ENCODE data around the gene HNF1B.
"Not testable (repeated sequence)": the region's sequence is repeated elsewhere in the genome, so short reads cannot be mapped to it uniquely, and the experiment has no call there.

Gene HNF1B

GRCh38 chr17:37693328-37693727 is 51.5 kb downstream of the HNF1B start:
- no peak for DNase-seq (ENCODE audit: low spot score)
- no peak for TF ChIP-seq CTCF (IDR thresholded peaks at IDR 0.05)
- Histone ChIP-seq H3K27ac (no peak overlapping the region), H3K4me3 (no peak overlapping the region)

GRCh38 chr17:37691807-37692206 is 53.1 kb downstream of the HNF1B start:
- no peak for TF ChIP-seq CTCF (IDR thresholded peaks at IDR 0.05)
- H3K4me3 ChIP-seq: no peak overlapping the region
- no peak overlapping the region for H3K27ac ChIP-seq
- no peak for DNase-seq (ENCODE audit: low spot score)

GRCh38 chr17:37689317-37689716 is 55.5 kb downstream of the HNF1B start:
- Histone ChIP-seq H3K4me3 (no peak overlapping the region), H3K27ac (no peak overlapping the region)
- no peak for TF ChIP-seq CTCF (IDR thresholded peaks at IDR 0.05)
- no peak for DNase-seq (ENCODE audit: low spot score)

- H3K27ac ChIP-seq: no peak overlapping the region
- no peak overlapping the region for H3K4me3 ChIP-seq
- DNase-seq (ENCODE audit: low spot score): no peak
- TF ChIP-seq CTCF (IDR thresholded peaks at IDR 0.05): no peak
Observed at GRCh38 chr17:37683454-37683984, 61.3 kb downstream of the HNF1B start.

- Histone ChIP-seq H3K4me3 (no peak overlapping the region), H3K27ac (no peak overlapping the region)
- no peak for DNase-seq (ENCODE audit: low spot score)
- no peak for TF ChIP-seq CTCF (IDR thresholded peaks at IDR 0.05)
Observed at GRCh38 chr17:37682007-37682406, 62.9 kb downstream of the HNF1B start.

- H3K27ac ChIP-seq; H3K4me3 ChIP-seq; DNase-seq (ENCODE audit: low spot score): not testable (repeated sequence)
Observed at GRCh38 chr17:37679995-37680394, 64.9 kb downstream of the HNF1B start.

GRCh38 chr17:37678036-37678435 is 66.8 kb downstream of the HNF1B start:
- TF ChIP-seq CTCF (IDR thresholded peaks at IDR 0.05): no peak

GRCh38 chr17:37677021-37677420 is 67.8 kb downstream of the HNF1B start:
- H3K27ac ChIP-seq: no peak overlapping the region
- DNase-seq (ENCODE audit: low spot score): no peak
- no peak for TF ChIP-seq CTCF (IDR thresholded peaks at IDR 0.05)
- no peak overlapping the region for H3K4me3 ChIP-seq

More at GRCh38 chr17:37678036-37678435, 66.8 kb downstream of the HNF1B start:
- Histone ChIP-seq H3K27ac (no peak overlapping the region), H3K4me3 (no peak overlapping the region)
- DNase-seq (ENCODE audit: low spot score): no peak

All from coronary artery (tissue), 2 donors.